HEK293 (cell line): ENCODE results near the gene EBF3.

Source experiments
- CTCF ChIA-PET: fragments of 350-600 bp; formaldehyde crosslinking; extraction: SDS; loops from one replicate; lab custom pipeline; 2021; ENCODE audit warnings: antibody characterized with exemption; lab: Yijun Ruan, JAX
- POLR2A ChIA-PET: fragments of 300-600 bp; formaldehyde crosslinking; extraction: SDS; loops from one replicate; lab custom pipeline; 2020; ENCODE audit warnings: antibody characterized with exemption, inconsistent platforms; lab: Yijun Ruan, JAX
- H3K27ac ChIP-seq: fragments of 200-500 bp; sonication (Bioruptor generic); 2 replicates; pipeline ENCODE4 v1.5.1; 2014; ENCODE audit warnings: low read depth, low read length, control low read depth, inconsistent platforms; ENCODE audit errors: extremely low read depth
- H3K36me3 ChIP-seq, 2 experiments: fragments of 200-500 bp in 1 of 2; sonication (Bioruptor generic) in 1 of 2; 1 replicate in 1 of 2; 2 replicates in 1 of 2; pipeline ENCODE4 v1.5.1; 2014 to 2017; ENCODE audit warnings: inconsistent platforms in 2 of 2, low read length in 2 of 2; ENCODE audit not compliant: control insufficient read depth in 2 of 2, insufficient read depth in 1 of 2
- H3K4me1 ChIP-seq: fragments of 200-500 bp; sonication (Bioruptor generic); 2 replicates; pipeline ENCODE4 v1.5.1; 2014; ENCODE audit warnings: mild to moderate bottlenecking, low read length, inconsistent platforms; ENCODE audit not compliant: control insufficient read depth, insufficient read depth
- H3K4me3 ChIP-seq: 2 replicates; pipeline ENCODE4 v1.5.1; 2011; ENCODE audit warnings: low read depth, mild to moderate bottlenecking, control low read depth, low read length, moderate library complexity
- H3K9me3 ChIP-seq: fragments of 200-500 bp; sonication (Bioruptor generic); 2 replicates; pipeline ENCODE4 v1.5.1; 2014; ENCODE audit warnings: low read depth, low read length, inconsistent platforms; ENCODE audit not compliant: control insufficient read depth, insufficient read depth
- MZF1 ChIP-seq: fragments of 450-650 bp; formaldehyde crosslinking; IDR thresholded peaks from 2 replicates; pipeline ENCODE4 v1.5.1; 2017; ENCODE audit warnings: missing biosample characterization, missing genetic modification characterization, borderline replicate concordance
- PATZ1 ChIP-seq: fragments of 450-650 bp; formaldehyde crosslinking; IDR thresholded peaks from 2 replicates; pipeline ENCODE4 v1.5.1; 2016; ENCODE audit warnings: missing biosample characterization, missing genetic modification characterization
- REPIN1 ChIP-seq: fragments of 450-650 bp; formaldehyde crosslinking; IDR thresholded peaks from 2 replicates; pipeline ENCODE4 v1.5.1; 2017; ENCODE audit warnings: missing biosample characterization, missing genetic modification characterization, low read depth
- SCRT2 ChIP-seq: fragments of 450-650 bp; formaldehyde crosslinking; IDR thresholded peaks from 2 replicates; pipeline ENCODE4 v1.5.1; 2016; ENCODE audit warnings: missing biosample characterization, missing genetic modification characterization
- ZFP37 ChIP-seq: fragments of 450-650 bp; formaldehyde crosslinking; IDR thresholded peaks from 2 replicates; pipeline ENCODE4 v1.5.1; 2016; ENCODE audit warnings: missing biosample characterization, missing genetic modification characterization
- ZNF132 ChIP-seq: fragments of 450-650 bp; formaldehyde crosslinking; IDR thresholded peaks from 2 replicates; pipeline ENCODE4 v1.5.1; 2017; ENCODE audit warnings: missing biosample characterization, missing genetic modification characterization, borderline replicate concordance
- ZNF26 ChIP-seq: fragments of 450-650 bp; formaldehyde crosslinking; IDR thresholded peaks from 2 replicates; pipeline ENCODE4 v1.5.1; 2016; ENCODE audit warnings: missing biosample characterization, missing genetic modification characterization
- ZNF362 ChIP-seq: fragments of 450-650 bp; formaldehyde crosslinking; IDR thresholded peaks from 2 replicates; pipeline ENCODE4 v1.5.1; 2016; ENCODE audit warnings: missing biosample characterization, missing genetic modification characterization
- ZNF398 ChIP-seq: fragments of 450-650 bp; formaldehyde crosslinking; IDR thresholded peaks from 2 replicates; pipeline ENCODE4 v1.5.1; 2017; ENCODE audit warnings: missing biosample characterization, missing genetic modification characterization
- ZNF501 ChIP-seq: fragments of 450-650 bp; formaldehyde crosslinking; IDR thresholded peaks from 2 replicates; pipeline ENCODE4 v1.5.1; 2016; ENCODE audit warnings: missing biosample characterization, missing genetic modification characterization
- ZNF571 ChIP-seq: fragments of 450-650 bp; formaldehyde crosslinking; IDR thresholded peaks from 2 replicates; pipeline ENCODE4 v1.5.0; 2017; ENCODE audit warnings: missing biosample characterization, missing genetic modification characterization
- ZNF596 ChIP-seq: fragments of 450-650 bp; IDR thresholded peaks from 2 replicates; pipeline ENCODE4 v1.5.0; 2018; ENCODE audit warnings: missing biosample characterization, mild to moderate bottlenecking, missing genetic modification characterization, moderate library complexity
- ZNF658 ChIP-seq: fragments of 450-650 bp; formaldehyde crosslinking; IDR thresholded peaks from 2 replicates; pipeline ENCODE4; 2016; ENCODE audit warnings: missing biosample characterization, missing genetic modification characterization
- ZNF768 ChIP-seq: fragments of 450-650 bp; formaldehyde crosslinking; IDR thresholded peaks from 2 replicates; pipeline ENCODE4 v1.5.1; 2018; ENCODE audit warnings: missing biosample characterization, mild to moderate bottlenecking, missing genetic modification characterization
- ZNF776 ChIP-seq: fragments of 450-650 bp; formaldehyde crosslinking; IDR thresholded peaks from 2 replicates; pipeline ENCODE4 v1.5.0; 2017; ENCODE audit warnings: missing biosample characterization, missing genetic modification characterization, borderline replicate concordance
- ZNF777 ChIP-seq: fragments of 450-650 bp; formaldehyde crosslinking; IDR thresholded peaks from 2 replicates; pipeline ENCODE4 v1.5.1; 2017; ENCODE audit warnings: missing biosample characterization, missing genetic modification characterization, borderline replicate concordance
- ZSCAN30 ChIP-seq: fragments of 450-650 bp; IDR thresholded peaks from 2 replicates; pipeline ENCODE4 v1.5.1; 2018; ENCODE audit warnings: missing biosample characterization, mild to moderate bottlenecking, missing genetic modification characterization, moderate library complexity

Gene EBF3

GRCh38 chr10:129849853-129850252 is 114.2 kb downstream of the EBF3 start:
- ChIA-PET POLR2A (no interaction called here), CTCF (interaction anchor here (0.7 kb wide), 1 partner anchor 807 kb away, joined by 3 read pairs; no protein-coding TSS in a partner anchor)
- H3K4me1 ChIP-seq: no peaks in the 10 kb centered on the region
- H3K27ac ChIP-seq: no peak overlapping the region
- H3K36me3 ChIP-seq: peaks cover 0 to 23% of the 10 kb centered on the region in 2 experiments; a peak in 2 of 3 replicates
- no peak overlapping the region for H3K4me3 ChIP-seq
- no peak for TF ChIP-seq ZNF132 (tag by site-specific recombination)
- TF ChIP-seq MZF1 (tag by site-specific recombination): no peak
- no peak for TF ChIP-seq ZFP37 (tag by site-specific recombination)
- no peak for TF ChIP-seq ZNF596
- no peak for TF ChIP-seq ZNF776 (tag by site-specific recombination)
- no peak for TF ChIP-seq REPIN1 (tag by site-specific recombination)
- TF ChIP-seq ZNF501 (tag by site-specific recombination): no peak
- H3K9me3 ChIP-seq: no peaks in the 10 kb centered on the region

- Histone ChIP-seq H3K4me1 (no peaks in the 10 kb centered on the region), H3K9me3 (no peaks in the 10 kb centered on the region), H3K4me3 (no peak overlapping the region), H3K27ac (no peak overlapping the region), H3K36me3 (peaks cover 0 to 23% of the 10 kb centered on the region in 2 experiments; a peak in 2 of 3 replicates)
- TF ChIP-seq ZNF777 (tag by site-specific recombination): no peak
- TF ChIP-seq ZSCAN30 (tag by site-specific recombination): no peak
- TF ChIP-seq PATZ1 (tag by site-specific recombination): no peak
- no peak for TF ChIP-seq ZNF362 (tag by site-specific recombination)
- no peak for TF ChIP-seq ZNF571 (tag by site-specific recombination)
- no peak for TF ChIP-seq ZNF398 (tag by site-specific recombination)
- ChIA-PET POLR2A (no interaction called here), CTCF (no interaction called here)
Measured at GRCh38 chr10:129849452-129849750, 114.7 kb downstream of the EBF3 start.

- Histone ChIP-seq H3K27ac (no peak overlapping the region), H3K4me1 (no peaks in the 10 kb centered on the region), H3K9me3 (no peaks in the 10 kb centered on the region), H3K36me3 (peaks cover 0 to 23% of the 10 kb centered on the region in 2 experiments; a peak in 2 of 3 replicates), H3K4me3 (no peak overlapping the region)
- POLR2A ChIA-PET: no interaction called here
- CTCF ChIA-PET: interaction anchor here (1.2 kb wide), 1 partner anchor 40 kb away, joined by 3 read pairs; no protein-coding TSS in a partner anchor
- no peak for TF ChIP-seq ZSCAN30 (tag by site-specific recombination)
- TF ChIP-seq ZNF658 (tag by site-specific recombination): no peak
- no peak for TF ChIP-seq ZNF26 (tag by site-specific recombination)
- TF ChIP-seq SCRT2 (tag by site-specific recombination): no peak
- TF ChIP-seq ZNF768 (tag by site-specific recombination): no peak
Measured at GRCh38 chr10:129848696-129849451, 115.2 kb downstream of the EBF3 start.
